HCT116 (cell line): ENCODE measurements around the gene EYA2. TPM values are rescaled to one million over a fixed set of nuclear protein-coding genes. Genes with fewer than 3 reads are reported as not detected.

Experiments
- ATAC-seq: fragments of 200-7000 bp; cut with Tn5 transposase; 2 replicates; pipeline ENCODE4 v1.9.1; 2020; ENCODE audit warnings: mild to moderate bottlenecking, moderate library complexity
- BruUV-seq: library from RNA; stranded (reverse); fragments of 400-500 nt; replicated peaks from 2 replicates; lab custom pipeline; 2021; lab: Mats Ljungman, UMichigan
- CTCF ChIA-PET: fragments of 300-600 bp; sonication (Branson Sonifier 250); formaldehyde crosslinking; loops from one replicate; lab custom pipeline; 2021; ENCODE audit warnings: antibody characterized with exemption; lab: Charles Lee
- POLR2A ChIA-PET: fragments of 300-600, 350-600 bp; sonication (Branson Sonifier 250); formaldehyde crosslinking; loops from one replicate; lab custom pipeline; 2021; ENCODE audit warnings: antibody characterized with exemption; lab: Charles Lee
- RAD21 ChIA-PET, 2 experiments: fragments of 300-600 bp; sonication (Branson Sonifier 250); formaldehyde crosslinking; loops; one replicate each; lab custom pipeline; 2023; ENCODE audit warnings: low total read pairs in 2 of 2; ENCODE audit not compliant: uncharacterized antibody in 2 of 2, unreplicated experiment in 2 of 2, low non-redundant PET in 1 of 2; lab: Charles Lee
- DNase-seq: peaks from one replicate; pipeline ENCODE4 v3.0.0-alpha.2; 2010; ENCODE audit warnings: low read depth, low spot score
- H2AFZ ChIP-seq: fragments of 200-600 bp; shearing (Covaris generic), sonication (generic); 2 replicates; pipeline ENCODE4 v1.6.1; 2017; ENCODE audit warnings: low read depth, mixed run types, mixed read lengths, antibody characterized with exemption, low read length; ENCODE audit not compliant: poor library complexity, severe bottlenecking
- H3K27ac ChIP-seq: 2 replicates; pipeline ENCODE4 v1.5.1; 2012; ENCODE audit warnings: low read depth, low read length
- H3K27me3 ChIP-seq: fragments of 200-600 bp; sonication (generic); 2 replicates; pipeline ENCODE4 v1.6.1; 2016; ENCODE audit warnings: mixed run types, low read length, mixed read lengths; ENCODE audit not compliant: insufficient read depth
- H3K36me3 ChIP-seq, 2 experiments: fragments of 200-500 bp in 1 of 2; fragments of 200-600 bp in 1 of 2; sonication (Bioruptor generic) in 1 of 2; sonication (generic) in 1 of 2; 2 replicates each; pipeline versions ENCODE4 v1.5.1 to v1.6.1; 2014 to 2016; ENCODE audit warnings: low read length in 2 of 2, inconsistent platforms in 1 of 2, mixed read lengths in 1 of 2, mixed run types in 1 of 2; ENCODE audit not compliant: insufficient read depth in 2 of 2, control insufficient read depth in 1 of 2
- H3K4me1 ChIP-seq, 2 experiments: fragments of 200-600 bp in 1 of 2; sonication (generic) in 1 of 2; 2 replicates each; pipeline versions ENCODE4 v1.5.1 to v1.6.1; 2012 to 2017; ENCODE audit warnings: low read length in 2 of 2, inconsistent platforms in 1 of 2, mild to moderate bottlenecking in 1 of 2, mixed read lengths in 1 of 2, mixed run types in 1 of 2, moderate library complexity in 1 of 2; ENCODE audit not compliant: insufficient read depth in 2 of 2, control insufficient read depth in 1 of 2
- H3K4me2 ChIP-seq: fragments of 200-600 bp; sonication (generic); 2 replicates; pipeline ENCODE4 v1.6.1; 2017; ENCODE audit warnings: mixed run types, low read length, mixed read lengths
- H3K4me3 ChIP-seq, 2 experiments: fragments of 200-600 bp in 1 of 2; sonication (generic) in 1 of 2; replicated peaks in 1 of 2; 2 replicates each; pipeline ENCODE4 v1.5.1; 2011 to 2016; ENCODE audit warnings: low read length in 2 of 2, control low read depth in 1 of 2, low read depth in 1 of 2, mild to moderate bottlenecking in 1 of 2, mixed read lengths in 1 of 2, mixed run types in 1 of 2
- H3K79me2 ChIP-seq: fragments of 200-600 bp; sonication (generic); 2 replicates; pipeline ENCODE4 v1.6.1; 2017; ENCODE audit warnings: mild to moderate bottlenecking, mixed run types, low read length, moderate library complexity, mixed read lengths; ENCODE audit not compliant: insufficient read depth
- H3K9ac ChIP-seq: fragments of 200-600 bp; sonication (generic); 2 replicates; pipeline ENCODE4 v1.6.1; 2016; ENCODE audit warnings: low read length, mixed read lengths
- H3K9me2 ChIP-seq: fragments of 200-600 bp; sonication (generic), shearing (Covaris generic); 2 replicates; pipeline ENCODE4 v1.6.1; 2017; ENCODE audit warnings: mixed run types, mild to moderate bottlenecking, moderate library complexity; ENCODE audit not compliant: insufficient read depth
- H3K9me3 ChIP-seq, 2 experiments: fragments of 200-500 bp in 1 of 2; fragments of 200-600 bp in 1 of 2; sonication (Bioruptor generic) in 1 of 2; sonication (generic) in 1 of 2; 2 replicates each; pipeline ENCODE4 v1.6.1; 2014 to 2017; ENCODE audit warnings: low read length in 2 of 2, mixed read lengths in 2 of 2, inconsistent platforms in 1 of 2, low read depth in 1 of 2, mild to moderate bottlenecking in 1 of 2, mixed run types in 1 of 2, moderate library complexity in 1 of 2; ENCODE audit not compliant: control insufficient read depth in 1 of 2, insufficient read depth in 1 of 2
- H4K20me1 ChIP-seq: fragments of 200-600 bp; sonication (generic), shearing (Covaris generic); 2 replicates; pipeline ENCODE4 v1.6.1; 2017; ENCODE audit warnings: mixed run types, mild to moderate bottlenecking, moderate library complexity; ENCODE audit not compliant: insufficient read depth
- CBX3 ChIP-seq: IDR thresholded peaks from 2 replicates; pipeline ENCODE4 v1.6.1; 2012; ENCODE audit warnings: low read depth
- ELF1 ChIP-seq: IDR thresholded peaks from 2 replicates; pipeline ENCODE4 v1.6.1; 2012; ENCODE audit warnings: low read depth, borderline replicate concordance
- EZH2 ChIP-seq: fragments of 200-600 bp; sonication (generic); IDR thresholded peaks from 2 replicates; pipeline ENCODE4 v1.6.1; 2017; ENCODE audit warnings: antibody characterized with exemption, mixed run types
- FOSL1 ChIP-seq: IDR thresholded peaks from 2 replicates; pipeline ENCODE4 v1.6.1; 2012; ENCODE audit warnings: low read depth
- JUND ChIP-seq: IDR thresholded peaks from 2 replicates; pipeline ENCODE4 v1.6.1; 2012
- POLR2A ChIP-seq: IDR thresholded peaks from 2 replicates; pipeline ENCODE4 v1.7.0; 2011; ENCODE audit warnings: borderline replicate concordance; ENCODE audit not compliant: insufficient read depth, insufficient read length; ENCODE audit errors: extremely low read depth
- POLR2AphosphoS5 ChIP-seq: IDR thresholded peaks from 2 replicates; pipeline ENCODE4 v1.6.1; 2011; ENCODE audit warnings: mild to moderate bottlenecking, low read depth, low read length, moderate library complexity
- SIN3A ChIP-seq: IDR thresholded peaks from 2 replicates; pipeline ENCODE4 v1.6.1; 2012; ENCODE audit warnings: low read depth
- SP1 ChIP-seq: IDR thresholded peaks from 2 replicates; pipeline ENCODE4 v1.6.1; 2012; ENCODE audit warnings: low read depth
- SRF ChIP-seq: IDR thresholded peaks from 2 replicates; pipeline ENCODE4 v1.6.1; 2012; ENCODE audit warnings: low read depth
- ZFX ChIP-seq: fragments of 450-650 bp; IDR thresholded peaks from 2 replicates; pipeline ENCODE4 v1.6.1; 2017
- ZNF274 ChIP-seq: fragments of 200-500 bp; sonication (Bioruptor generic); IDR thresholded peaks from 2 replicates; pipeline ENCODE4 v1.6.1; 2014; ENCODE audit warnings: mild to moderate bottlenecking, low read depth, low read length, inconsistent platforms
- intact Hi-C: fragments of 100-400 bp; cut with micrococcal nuclease; formaldehyde crosslinking; loops from 2 replicates; pipeline ENCODE4 v1.10.0; 2022
- total RNA-seq: library from RNA; stranded (reverse); gene quantifications from one replicate; pipeline ENCODE4 v1.2.1, GENCODE V29; 2021; ENCODE audit not compliant: unreplicated experiment
- TF ChIP-seq, protein P1 (sequence below): IDR thresholded peaks from 2 replicates; pipeline ENCODE4 v1.6.1; 2012
- TF ChIP-seq, protein P2 (sequence below): IDR thresholded peaks from 2 replicates; pipeline ENCODE4 v1.6.1; 2012; ENCODE audit warnings: low read depth

EYA2 gene
- total RNA-seq, 1 experiment from 2014 or later = not detected

DNA sequence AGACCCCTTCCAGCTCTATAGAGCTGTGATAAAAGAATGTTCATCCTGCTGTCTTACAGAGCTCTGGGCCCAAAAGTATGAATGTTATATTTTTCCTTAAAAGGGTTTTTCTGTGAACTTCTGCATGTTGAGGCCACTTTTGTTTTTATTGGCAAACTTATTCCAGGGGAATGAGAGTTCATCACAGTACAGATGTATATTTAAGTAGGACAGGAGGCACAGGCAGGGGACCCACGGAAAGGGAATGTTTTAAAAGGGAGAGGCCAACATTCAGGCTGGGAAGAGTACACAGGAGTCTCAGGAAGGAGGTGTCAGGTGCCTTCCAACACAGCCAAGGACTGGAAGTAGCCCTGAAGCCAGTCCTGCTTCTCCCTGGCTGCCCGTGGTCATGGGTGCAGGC, 148.4 kb downstream of the EYA2 start:
- H3K9me3 ChIP-seq = no peaks in the 10 kb centered on the region
- DNase-seq (no peak), ATAC-seq (no peak)
- ChIA-PET RAD21 (no interaction called here), CTCF (no interaction called here), POLR2A (no interaction called here)
- H3K4me1 ChIP-seq = no peaks in the 10 kb centered on the region
- H3K27ac ChIP-seq = no peak overlapping the region
- H3K36me3 ChIP-seq = no peaks in the 10 kb centered on the region
- no peaks in the 10 kb centered on the region for H3K79me2 ChIP-seq
- H3K4me2 ChIP-seq = no peak overlapping the region
- no peak overlapping the region for H3K4me3 ChIP-seq
- intact Hi-C loops = no loop called here
- H3K9me2 ChIP-seq = no peaks in the 10 kb centered on the region
- H4K20me1 ChIP-seq = no peaks in the 10 kb centered on the region
- no peak overlapping the region for H2AFZ ChIP-seq
- no peak overlapping the region for H3K9ac ChIP-seq
- H3K27me3 ChIP-seq = no peaks in the 10 kb centered on the region
- no TSS peak for BruUV-seq
- TF ChIP-seq CBX3 = no peak
- TF ChIP-seq SP1 = no peak
- TF ChIP-seq, protein P1, sequence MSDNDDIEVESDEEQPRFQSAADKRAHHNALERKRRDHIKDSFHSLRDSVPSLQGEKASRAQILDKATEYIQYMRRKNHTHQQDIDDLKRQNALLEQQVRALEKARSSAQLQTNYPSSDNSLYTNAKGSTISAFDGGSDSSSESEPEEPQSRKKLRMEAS = no peak
- no peak for TF ChIP-seq ELF1
- TF ChIP-seq ZNF274 = no peak
- TF ChIP-seq FOSL1 = no peak
- no peak for TF ChIP-seq SRF
- no peak for TF ChIP-seq JUND
- no peak for TF ChIP-seq SIN3A
- no peak for TF ChIP-seq POLR2AphosphoS5
- no peak for TF ChIP-seq ZFX
- TF ChIP-seq EZH2 = no peak
- TF ChIP-seq, protein P2, sequence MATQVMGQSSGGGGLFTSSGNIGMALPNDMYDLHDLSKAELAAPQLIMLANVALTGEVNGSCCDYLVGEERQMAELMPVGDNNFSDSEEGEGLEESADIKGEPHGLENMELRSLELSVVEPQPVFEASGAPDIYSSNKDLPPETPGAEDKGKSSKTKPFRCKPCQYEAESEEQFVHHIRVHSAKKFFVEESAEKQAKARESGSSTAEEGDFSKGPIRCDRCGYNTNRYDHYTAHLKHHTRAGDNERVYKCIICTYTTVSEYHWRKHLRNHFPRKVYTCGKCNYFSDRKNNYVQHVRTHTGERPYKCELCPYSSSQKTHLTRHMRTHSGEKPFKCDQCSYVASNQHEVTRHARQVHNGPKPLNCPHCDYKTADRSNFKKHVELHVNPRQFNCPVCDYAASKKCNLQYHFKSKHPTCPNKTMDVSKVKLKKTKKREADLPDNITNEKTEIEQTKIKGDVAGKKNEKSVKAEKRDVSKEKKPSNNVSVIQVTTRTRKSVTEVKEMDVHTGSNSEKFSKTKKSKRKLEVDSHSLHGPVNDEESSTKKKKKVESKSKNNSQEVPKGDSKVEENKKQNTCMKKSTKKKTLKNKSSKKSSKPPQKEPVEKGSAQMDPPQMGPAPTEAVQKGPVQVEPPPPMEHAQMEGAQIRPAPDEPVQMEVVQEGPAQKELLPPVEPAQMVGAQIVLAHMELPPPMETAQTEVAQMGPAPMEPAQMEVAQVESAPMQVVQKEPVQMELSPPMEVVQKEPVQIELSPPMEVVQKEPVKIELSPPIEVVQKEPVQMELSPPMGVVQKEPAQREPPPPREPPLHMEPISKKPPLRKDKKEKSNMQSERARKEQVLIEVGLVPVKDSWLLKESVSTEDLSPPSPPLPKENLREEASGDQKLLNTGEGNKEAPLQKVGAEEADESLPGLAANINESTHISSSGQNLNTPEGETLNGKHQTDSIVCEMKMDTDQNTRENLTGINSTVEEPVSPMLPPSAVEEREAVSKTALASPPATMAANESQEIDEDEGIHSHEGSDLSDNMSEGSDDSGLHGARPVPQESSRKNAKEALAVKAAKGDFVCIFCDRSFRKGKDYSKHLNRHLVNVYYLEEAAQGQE = no peak
- TF ChIP-seq POLR2A = no peak
- TF ChIP-seq, all 23 proteins: peak for 0
